HG02763 (cell line): ENCODE data around the gene KRTAP10-5.
"Not testable (repeated sequence)": the region's sequence is repeated elsewhere in the genome, so short reads cannot be mapped to it uniquely, and the experiment has no call there.

Source experiments
- ATAC-seq: cut with Tn5 transposase; IDR thresholded peaks from one replicate; pipeline ENCODE4 v1.9.1; 2021; ENCODE audit warnings: mild to moderate bottlenecking, moderate library complexity; ENCODE audit not compliant: unreplicated experiment

Gene KRTAP10-5, protein sequence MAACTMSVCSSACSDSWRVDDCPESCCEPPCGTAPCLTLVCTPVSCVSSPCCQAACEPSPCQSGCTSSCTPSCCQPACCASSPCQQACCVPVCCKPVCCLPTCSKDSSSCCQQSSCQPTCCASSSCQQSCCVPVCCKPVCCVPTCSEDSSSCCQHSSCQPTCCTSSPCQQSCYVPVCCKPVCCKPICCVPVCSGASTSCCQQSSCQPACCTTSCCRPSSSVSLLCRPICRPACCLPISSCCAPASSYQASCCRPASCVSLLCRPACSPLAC

DNA sequence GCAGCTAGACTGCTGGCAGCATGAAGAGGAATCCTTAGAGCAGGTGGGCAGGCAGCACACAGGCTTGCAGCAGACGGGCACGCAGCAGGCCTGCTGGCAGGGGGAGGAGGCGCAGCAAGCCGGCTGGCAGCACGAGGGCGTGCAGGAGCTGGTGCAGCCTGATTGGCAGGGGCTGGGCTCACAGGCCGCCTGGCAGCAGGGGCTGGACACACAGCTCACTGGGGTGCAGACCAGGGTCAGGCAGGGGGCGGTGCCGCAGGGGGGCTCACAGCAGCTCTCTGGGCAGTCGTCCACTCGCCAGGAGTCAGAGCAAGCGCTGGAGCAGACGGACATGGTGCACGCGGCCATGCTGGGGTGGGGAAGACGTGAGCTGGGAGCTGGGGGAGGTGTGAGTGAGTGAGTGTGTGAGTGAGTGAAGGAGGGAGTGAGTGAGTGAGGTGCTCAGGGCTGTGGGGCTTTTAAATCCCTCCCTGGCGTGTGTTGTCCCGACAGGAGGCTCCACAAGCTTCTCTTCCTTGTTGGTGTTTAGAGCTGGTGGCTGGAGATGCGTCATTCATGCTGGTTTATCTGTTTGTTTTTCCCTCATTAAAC lies at the start of gene KRTAP10-5:
Gene KRTAP10-5 (minus strand): TSS at position 374 of the 591 bp plus-strand sequence. CDS start 26 bp downstream, at position 348.
- ATAC-seq, result not testable (repeated sequence)

DNA sequence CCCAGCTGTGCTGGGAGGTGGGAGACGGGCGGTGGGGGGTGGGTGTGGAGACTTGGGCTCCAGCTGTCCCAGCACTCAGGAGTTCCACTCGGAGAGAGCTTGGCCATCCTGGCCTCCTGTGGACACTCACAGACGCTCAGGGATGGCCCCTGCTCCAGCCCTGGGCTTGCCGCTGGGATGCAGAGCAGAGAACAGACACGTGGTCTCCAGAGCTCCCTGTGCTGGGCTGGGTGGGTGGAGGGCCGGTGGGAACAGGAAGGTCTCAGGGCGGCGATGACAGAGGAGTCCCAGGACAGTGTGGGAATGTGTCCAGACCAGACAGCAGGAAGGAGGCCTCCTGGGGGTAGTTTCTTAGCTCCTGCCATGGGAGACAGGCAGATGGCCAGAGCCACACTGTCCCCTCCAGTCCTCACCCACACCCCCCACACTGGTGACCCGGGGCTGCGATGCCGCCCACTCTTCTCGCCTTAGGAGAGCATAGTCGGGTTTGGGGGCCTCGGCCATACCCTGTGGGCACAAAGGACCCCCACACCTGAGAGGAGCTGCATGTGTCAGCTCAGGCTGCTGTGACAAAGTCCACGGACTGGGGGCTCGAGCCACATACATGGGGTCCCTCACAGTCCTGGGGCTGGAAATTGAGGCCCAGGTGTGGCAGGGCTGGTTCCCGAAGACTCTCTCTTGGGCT lies 48.4 kb upstream of the KRTAP10-5 start:
- ATAC-seq, result no peak

GRCh38 chr21:44627831-44628233 lies 47.4 kb upstream of the KRTAP10-5 start:
- not testable (repeated sequence) for ATAC-seq

DNA sequence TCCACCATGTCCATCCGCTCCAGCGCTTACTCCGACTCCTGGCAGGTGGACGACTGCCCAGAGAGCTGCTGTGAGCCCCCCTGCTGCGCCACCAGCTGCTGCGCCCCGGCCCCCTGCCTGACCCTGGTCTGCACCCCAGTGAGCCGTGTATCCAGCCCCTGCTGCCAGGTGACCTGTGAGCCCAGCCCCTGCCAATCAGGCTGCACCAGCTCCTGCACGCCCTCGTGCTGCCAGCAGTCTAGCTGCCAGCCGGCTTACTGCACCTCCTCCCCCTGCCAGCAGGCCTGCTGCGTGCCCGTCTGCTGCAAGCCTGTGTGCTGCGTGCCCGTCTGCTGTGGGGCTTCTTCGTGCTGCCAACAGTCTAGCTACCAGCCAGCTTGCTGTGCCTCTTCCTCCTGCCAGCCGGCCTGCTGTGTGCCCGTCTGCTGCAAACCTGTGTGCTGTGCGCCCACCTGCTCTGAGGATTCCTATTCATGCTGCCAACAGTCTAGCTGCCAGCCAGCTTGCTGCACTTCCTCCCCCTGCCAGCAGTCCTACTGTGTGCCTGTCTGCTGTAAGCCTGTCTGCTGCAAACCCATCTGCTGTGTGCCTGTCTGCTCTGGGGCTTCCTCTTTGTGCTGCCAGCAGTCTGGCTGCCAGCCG lies 46.9 kb upstream of the KRTAP10-5 start:
- ATAC-seq, result not testable (repeated sequence)

DNA sequence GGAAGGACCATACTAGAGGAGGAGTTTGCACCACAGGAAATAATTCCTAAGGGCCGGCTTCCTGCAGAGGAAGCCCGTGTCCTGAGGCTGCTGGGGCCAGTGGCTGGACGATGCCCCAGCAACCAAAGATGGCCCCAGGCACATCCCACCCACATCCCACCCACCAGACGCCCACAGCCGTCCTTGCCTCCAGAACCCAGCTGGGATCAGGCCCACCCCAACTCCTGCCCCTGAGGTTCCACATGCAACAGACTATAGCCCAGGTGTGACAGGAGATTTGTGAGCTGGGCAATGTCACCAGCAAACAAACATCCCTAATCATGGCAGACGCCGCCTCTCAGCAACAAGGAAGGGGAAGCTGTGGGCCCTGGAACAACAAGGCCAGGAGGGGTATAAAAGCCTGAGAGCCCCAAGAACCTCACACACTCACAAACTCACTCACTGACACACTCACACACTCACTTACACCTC lies 46.3 kb upstream of the KRTAP10-5 start, which contains the start of gene KRTAP10-9:
Gene KRTAP10-9 (plus strand): TSS at position 421 of the 471 bp plus-strand sequence. CDS start 79 bp downstream, outside the sequence.
- no peak for ATAC-seq

DNA sequence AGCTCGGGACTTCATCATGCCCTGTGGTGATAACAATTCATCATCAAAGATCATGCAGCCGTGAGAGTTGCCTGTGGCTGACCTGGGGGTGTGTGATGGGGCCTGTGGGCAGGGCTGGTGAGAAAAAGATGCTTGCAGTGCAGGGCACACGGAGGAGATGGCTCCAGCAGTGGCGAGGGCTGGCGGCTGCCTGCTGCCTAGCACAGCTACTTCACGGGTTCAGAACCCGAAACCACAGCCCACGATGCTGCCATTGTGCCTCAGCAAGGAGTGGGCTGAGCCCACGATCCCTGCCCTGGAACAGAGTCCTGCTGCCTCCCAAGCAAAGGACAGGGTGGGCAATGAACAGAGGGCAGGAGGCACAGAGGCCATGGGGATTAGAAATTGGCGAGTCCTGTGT lies 45.9 kb upstream of the KRTAP10-5 start:
- ATAC-seq, result no peak

DNA sequence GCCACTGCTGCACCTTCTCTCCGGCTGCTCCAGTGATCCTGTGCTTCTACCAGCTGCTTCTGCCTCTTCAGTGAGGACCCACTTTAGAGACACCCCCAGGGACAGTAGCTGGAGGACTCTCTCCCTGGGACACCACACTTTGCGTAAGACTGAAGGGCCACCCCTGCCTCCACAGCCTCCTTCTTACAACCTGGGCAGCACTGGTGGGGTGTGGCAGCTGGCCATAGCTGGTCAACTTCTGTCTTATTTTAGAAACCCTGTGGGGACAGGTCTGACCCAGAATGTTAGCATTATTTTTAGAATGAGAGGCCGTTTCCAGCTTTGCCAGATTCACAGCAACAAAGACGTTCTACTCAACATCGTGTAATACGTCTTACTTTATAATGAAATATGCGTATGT lies 45.4 kb upstream of the KRTAP10-5 start:
- ATAC-seq, result no peak

DNA sequence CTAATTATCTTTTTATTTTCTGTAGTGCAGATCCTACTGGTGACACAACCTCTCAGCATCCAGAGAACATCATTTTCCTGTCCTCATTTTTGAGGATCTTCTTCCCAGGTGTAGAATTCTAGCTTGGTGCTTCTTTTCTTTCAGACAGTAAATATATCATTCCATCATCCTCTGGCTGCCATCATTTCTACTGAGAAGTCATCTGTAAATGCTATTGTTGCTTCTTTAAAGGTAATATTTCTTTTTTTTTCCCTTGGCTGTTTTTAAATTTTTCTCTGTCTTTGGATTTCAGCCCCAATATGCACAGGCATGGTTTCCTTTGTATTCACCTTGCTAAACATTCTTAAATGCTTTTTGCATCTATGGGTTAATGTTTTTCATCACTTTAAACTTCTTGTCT lies 43.2 kb upstream of the KRTAP10-5 start:
- no peak for ATAC-seq

GRCh38 chr21:44619886-44620285 lies 39.5 kb upstream of the KRTAP10-5 start:
- no peak for ATAC-seq

GRCh38 chr21:44618909-44619308 lies 38.5 kb upstream of the KRTAP10-5 start:
- ATAC-seq, result no peak

DNA sequence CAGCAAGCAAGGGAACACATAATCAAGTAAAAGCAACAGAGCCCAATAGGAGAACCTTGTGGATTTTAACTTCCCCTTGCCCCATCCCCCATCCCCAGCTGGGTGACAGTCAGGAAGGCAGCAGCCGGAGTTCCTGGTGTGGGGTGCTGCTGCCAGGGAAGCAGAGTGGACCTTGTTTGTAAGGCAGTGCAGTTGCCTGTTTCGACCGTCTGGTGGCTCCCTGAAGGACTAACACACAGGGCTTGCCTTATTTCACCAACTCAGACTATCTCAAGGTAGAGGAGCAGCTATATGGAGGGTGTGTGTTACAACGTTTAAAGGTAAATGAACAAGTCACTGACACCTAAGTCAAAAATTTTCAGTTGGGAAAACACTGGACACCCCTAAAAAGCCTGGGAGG lies 38.1 kb upstream of the KRTAP10-5 start:
- no peak for ATAC-seq

GRCh38 chr21:44617071-44617501 lies 36.7 kb upstream of the KRTAP10-5 start:
- no peak for ATAC-seq

GRCh38 chr21:44616591-44616926 lies 36.2 kb upstream of the KRTAP10-5 start:
- ATAC-seq, result no peak

DNA sequence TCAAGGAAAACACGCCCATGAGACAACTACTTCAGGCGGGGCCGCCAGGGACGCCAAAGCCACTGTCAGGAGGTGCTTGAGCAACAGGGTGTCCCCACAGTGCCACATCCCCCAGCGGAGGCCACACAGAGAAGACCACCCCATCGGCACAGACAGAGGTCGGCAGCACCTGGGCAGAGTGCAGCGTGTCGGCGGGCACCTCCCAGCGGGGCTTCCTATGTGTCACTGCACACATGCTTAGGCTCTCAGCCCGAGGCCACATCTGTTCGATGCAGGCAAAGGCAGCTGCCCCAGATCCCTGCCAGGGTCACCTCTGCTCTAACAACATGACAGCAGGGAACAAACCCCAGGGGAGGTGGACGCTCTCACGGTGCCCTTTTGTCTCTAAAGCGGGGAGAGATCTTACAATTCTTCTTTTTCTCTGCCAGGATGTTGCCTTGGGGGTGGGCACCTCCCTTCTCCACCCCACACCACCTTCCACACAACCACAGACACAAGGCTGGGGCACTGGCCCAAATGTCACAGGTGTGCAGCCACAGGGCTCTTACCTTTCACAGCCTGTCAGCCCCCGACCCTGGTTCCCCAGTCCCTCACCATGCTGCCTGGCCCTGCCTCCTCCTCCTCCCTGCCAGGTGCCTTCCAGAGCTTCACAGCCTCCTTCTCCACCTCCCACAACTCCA lies 35.6 kb upstream of the KRTAP10-5 start:
- ATAC-seq, result no peak

- ATAC-seq, result no peak
Observed at GRCh38 chr21:44615466-44615865, 35.1 kb upstream of the KRTAP10-5 start.

DNA sequence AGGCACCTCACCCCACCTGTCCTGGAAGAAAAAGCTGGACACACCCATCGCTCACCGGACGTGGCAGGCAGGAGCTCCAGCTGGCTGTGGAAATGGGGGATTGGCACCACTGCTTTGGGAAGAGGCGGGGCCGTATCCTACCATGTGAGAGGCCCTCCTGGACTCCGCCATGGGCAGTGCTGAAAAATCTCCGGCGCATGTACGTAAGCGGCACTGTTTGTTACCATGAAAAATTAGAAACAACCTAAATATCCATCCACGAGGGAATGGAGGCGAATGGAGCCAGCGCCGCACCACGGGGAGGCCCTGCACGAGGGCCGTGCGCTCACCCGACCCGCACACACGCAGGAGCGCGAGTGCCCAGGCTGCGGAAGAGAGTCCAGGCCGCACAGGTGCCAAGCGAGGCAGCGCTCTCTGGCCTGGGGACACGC lies 34.6 kb upstream of the KRTAP10-5 start:
- ATAC-seq, result no peak

DNA sequence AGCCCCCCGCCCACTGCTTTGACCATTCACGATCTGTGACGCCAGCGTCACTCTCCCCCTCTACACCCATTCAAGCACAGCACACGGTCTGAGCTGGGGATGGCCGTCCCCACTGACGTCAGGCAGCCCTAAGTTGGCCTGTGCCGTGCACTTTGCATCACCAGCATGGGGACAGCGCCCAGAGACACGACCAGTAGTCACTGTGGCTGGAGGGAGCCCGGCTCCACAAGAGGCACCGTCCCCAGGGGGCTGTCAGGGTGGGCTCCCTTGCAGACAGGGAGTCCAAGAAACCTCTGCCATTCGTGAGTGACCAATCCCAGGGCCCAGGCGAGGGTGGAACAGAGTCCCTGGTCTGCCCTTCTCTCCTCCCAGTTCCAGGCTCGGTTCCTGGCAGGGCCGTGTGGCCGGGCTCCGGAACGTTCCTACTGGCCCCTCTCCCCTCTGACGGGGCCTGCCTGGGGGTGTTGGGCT lies 33.8 kb upstream of the KRTAP10-5 start:
- ATAC-seq, result no peak

GRCh38 chr21:44613386-44614155 lies 33.2 kb upstream of the KRTAP10-5 start:
- no peak for ATAC-seq

GRCh38 chr21:44612669-44613229 lies 32.3 kb upstream of the KRTAP10-5 start:
- ATAC-seq, result no peak
